Gastrocnemius medialis (tissue), 4 donors: Measurements from ENCODE around the gene CLN6.

Source experiments
- CTCF ChIP-seq, 5 experiments: fragments of 450-650 bp in 3 of 5; fragments of 200-600 bp in 2 of 5; sonication (generic) in 2 of 5; IDR thresholded peaks in 4 of 5; conservative IDR thresholded peaks in 1 of 5; 1 replicate in 4 of 5; 2 replicates in 1 of 5; pipeline ENCODE4 v1.5.1; 2016 to 2019; ENCODE audit warnings: antibody characterized with exemption in 5 of 5, mild to moderate bottlenecking in 3 of 5, moderate library complexity in 3 of 5
- POLR2A ChIP-seq, 2 donors: fragments of 450-650 bp; IDR thresholded peaks; one replicate each; pipeline ENCODE4 v1.6.1; 2017; ENCODE audit warnings: antibody characterized with exemption in 2 of 2, mild to moderate bottlenecking in 2 of 2, moderate library complexity in 2 of 2

- TF ChIP-seq CTCF (IDR thresholded peaks at IDR 0.05 in 4 of 5, conservative IDR thresholded peaks at IDR 0.05 in 1 of 5) (no peak), POLR2A (IDR thresholded peaks at IDR 0.05) (no peak)
Observed at GRCh38 chr15:68183616-68184315, 45.8 kb downstream of the CLN6 start.
